NOMO-1 treated with dmso at 0.1 percent for 144 hours (cell line): ENCODE measurements around the gene STK11IP.

Experiments
- DNase-seq: peaks from one replicate; lab custom pipeline; 2025; ENCODE audit not compliant: unreplicated experiment; lab: John Stamatoyannopoulos, UW

Gene STK11IP

GRCh38 chr2:219576505-219577388 is 20.9 kb upstream of the STK11IP start:
- no peak for DNase-seq

- peak; percentile 69 for DNase-seq
Observed at GRCh38 chr2:219578811-219579613, 18.6 kb upstream of the STK11IP start.

- no peak for DNase-seq
Observed at GRCh38 chr2:219581346-219581745, 16.3 kb upstream of the STK11IP start.

GRCh38 chr2:219591091-219591490 is 6.6 kb upstream of the STK11IP start:
- DNase-seq: no peak

- DNase-seq: no peak
Observed at GRCh38 chr2:219592736-219593135, 4.9 kb upstream of the STK11IP start.

- DNase-seq: no peak
Observed at GRCh38 chr2:219593154-219593553, 4.5 kb upstream of the STK11IP start.

- DNase-seq: no peak
Observed at GRCh38 chr2:219595256-219595655, 2.4 kb upstream of the STK11IP start.

- DNase-seq: peak; percentile 54
Observed at GRCh38 chr2:219596954-219597551, 604 bp upstream of the STK11IP start.

- no peak for DNase-seq
Observed at GRCh38 chr2:219598308-219599078, 836 bp downstream of the STK11IP start.

- DNase-seq: peak; percentile 81
Observed at GRCh38 chr2:219603771-219604170, 6.1 kb downstream of the STK11IP start.

- no peak for DNase-seq
Observed at GRCh38 chr2:219605607-219605954, 7.9 kb downstream of the STK11IP start.

GRCh38 chr2:219607931-219608330 is 10.3 kb downstream of the STK11IP start:
- DNase-seq: no peak

- DNase-seq: no peak
Observed at GRCh38 chr2:219608399-219608964, 10.8 kb downstream of the STK11IP start.

- no peak for DNase-seq
Observed at GRCh38 chr2:219609149-219609750, 11.6 kb downstream of the STK11IP start.

GRCh38 chr2:219611306-219611705 is 13.6 kb downstream of the STK11IP start:
- no peak for DNase-seq

GRCh38 chr2:219611866-219612576 is 14.4 kb downstream of the STK11IP start:
- no peak for DNase-seq

GRCh38 chr2:219612577-219613286 is 15.1 kb downstream of the STK11IP start:
- DNase-seq: no peak

GRCh38 chr2:219613461-219614070 is 15.9 kb downstream of the STK11IP start:
- DNase-seq: no peak
